SU-DHL-6 (cell line): Measurements from ENCODE around the gene HEATR1.

ENCODE experiments used
- EZH2phosphoT487 ChIP-seq: fragments of 200-600 bp; sonication (generic), shearing (Covaris generic); conservative IDR thresholded peaks from 2 replicates; pipeline ENCODE4 v1.6.1; 2018; ENCODE audit warnings: mild to moderate bottlenecking, antibody characterized with exemption, low read length, moderate library complexity, mixed read lengths
- TF ChIP-seq, protein P1 (sequence below): fragments of 200-600 bp; sonication (generic); IDR thresholded peaks from one replicate; pipeline ENCODE4 v1.5.1; 2017; ENCODE audit warnings: antibody characterized with exemption, mild to moderate bottlenecking, low read length, moderate library complexity; ENCODE audit not compliant: insufficient read depth, poor library complexity, severe bottlenecking

DNA sequence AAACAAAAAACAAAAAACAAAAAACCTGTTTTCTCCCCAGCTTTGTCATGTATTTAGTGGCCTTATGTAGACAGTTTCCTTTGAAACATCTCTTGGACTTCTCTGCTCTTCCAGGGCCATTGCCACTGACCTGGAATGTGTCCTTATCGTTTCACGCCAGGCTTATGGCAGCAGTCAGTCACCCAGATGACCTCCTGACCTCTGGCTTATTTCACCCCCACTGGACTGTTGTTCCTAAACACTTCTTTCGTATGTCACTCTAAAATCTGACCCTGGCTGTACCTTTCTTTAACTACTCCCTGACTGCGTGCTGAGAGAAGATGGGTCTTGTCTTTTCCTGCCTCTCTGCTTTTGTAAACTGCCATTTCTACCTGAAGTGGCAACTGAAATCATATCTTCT lies 71.5 kb downstream of the HEATR1 start:
- TF ChIP-seq EZH2phosphoT487 = no peak
- TF ChIP-seq, protein P1, sequence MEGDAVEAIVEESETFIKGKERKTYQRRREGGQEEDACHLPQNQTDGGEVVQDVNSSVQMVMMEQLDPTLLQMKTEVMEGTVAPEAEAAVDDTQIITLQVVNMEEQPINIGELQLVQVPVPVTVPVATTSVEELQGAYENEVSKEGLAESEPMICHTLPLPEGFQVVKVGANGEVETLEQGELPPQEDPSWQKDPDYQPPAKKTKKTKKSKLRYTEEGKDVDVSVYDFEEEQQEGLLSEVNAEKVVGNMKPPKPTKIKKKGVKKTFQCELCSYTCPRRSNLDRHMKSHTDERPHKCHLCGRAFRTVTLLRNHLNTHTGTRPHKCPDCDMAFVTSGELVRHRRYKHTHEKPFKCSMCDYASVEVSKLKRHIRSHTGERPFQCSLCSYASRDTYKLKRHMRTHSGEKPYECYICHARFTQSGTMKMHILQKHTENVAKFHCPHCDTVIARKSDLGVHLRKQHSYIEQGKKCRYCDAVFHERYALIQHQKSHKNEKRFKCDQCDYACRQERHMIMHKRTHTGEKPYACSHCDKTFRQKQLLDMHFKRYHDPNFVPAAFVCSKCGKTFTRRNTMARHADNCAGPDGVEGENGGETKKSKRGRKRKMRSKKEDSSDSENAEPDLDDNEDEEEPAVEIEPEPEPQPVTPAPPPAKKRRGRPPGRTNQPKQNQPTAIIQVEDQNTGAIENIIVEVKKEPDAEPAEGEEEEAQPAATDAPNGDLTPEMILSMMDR = no peak
